CD4-positive, alpha-beta T cell treated with Interleukin-10 for 1 hour (primary cell): ENCODE results near the gene GNB3.

ENCODE experiments used
- DNase-seq: peaks from one replicate; pipeline ENCODE4 v3.0.0-alpha.2; 2020

Gene GNB3

GRCh38 chr12:6840761-6841515 lies at the start of gene GNB3:
TSS of gene GNB3 (plus strand) at chr12:6840925. CDS start at chr12:6841288, 363 bp downstream.
- no peak for DNase-seq

- no peak for DNase-seq
Measured at GRCh38 chr12:6791931-6792520, 48.7 kb upstream of the GNB3 start.

- peak; percentile 52 for DNase-seq
Measured at GRCh38 chr12:6792522-6793201, 48.1 kb upstream of the GNB3 start.

GRCh38 chr12:6795088-6795487 lies 45.6 kb upstream of the GNB3 start:
- DNase-seq: no peak

GRCh38 chr12:6796576-6796975 lies 44.1 kb upstream of the GNB3 start:
- DNase-seq: no peak

- DNase-seq: no peak
Measured at GRCh38 chr12:6799147-6799546, 41.6 kb upstream of the GNB3 start.

GRCh38 chr12:6807170-6807569 lies 33.6 kb upstream of the GNB3 start:
- DNase-seq: no peak

- no peak for DNase-seq
Measured at GRCh38 chr12:6809056-6809455, 31.7 kb upstream of the GNB3 start.

- DNase-seq: no peak
Measured at GRCh38 chr12:6810758-6811157, 30.0 kb upstream of the GNB3 start.

GRCh38 chr12:6813363-6813762 lies 27.4 kb upstream of the GNB3 start:
- no peak for DNase-seq

- DNase-seq: no peak
Measured at GRCh38 chr12:6816598-6816997, 24.1 kb upstream of the GNB3 start.

GRCh38 chr12:6817098-6817497 lies 23.6 kb upstream of the GNB3 start:
- no peak for DNase-seq

GRCh38 chr12:6817662-6818157 lies 23.0 kb upstream of the GNB3 start:
- no peak for DNase-seq

- DNase-seq: no peak
Measured at GRCh38 chr12:6818222-6818621, 22.5 kb upstream of the GNB3 start.

- no peak for DNase-seq
Measured at GRCh38 chr12:6818645-6819044, 22.1 kb upstream of the GNB3 start.

- DNase-seq: no peak
Measured at GRCh38 chr12:6819106-6820030, 21.4 kb upstream of the GNB3 start.

- DNase-seq: no peak
Measured at GRCh38 chr12:6820166-6820565, 20.6 kb upstream of the GNB3 start.

- DNase-seq: no peak
Measured at GRCh38 chr12:6821591-6822425, 18.9 kb upstream of the GNB3 start, which contains the start of gene GPR162. TSS of gene GPR162 (plus strand) at chr12:6821821. CDS start at chr12:6823899, 2,078 bp downstream.

- no peak for DNase-seq
Measured at GRCh38 chr12:6822426-6823135, 18.1 kb upstream of the GNB3 start.

- no peak for DNase-seq
Measured at GRCh38 chr12:6823182-6824084, 17.3 kb upstream of the GNB3 start.
